Ectodermal cell (in vitro differentiated cells): ENCODE measurements around the gene SKIC3. TPM values are rescaled to one million over a fixed set of nuclear protein-coding genes. Genes with fewer than 3 reads are reported as not detected.

ENCODE experiments used
- H3K27ac ChIP-seq: 2 replicates; pipeline ENCODE4 v1.7.0; 2013; ENCODE audit warnings: mild to moderate bottlenecking, low read depth, low read length; ENCODE audit not compliant: insufficient read depth, poor library complexity, severe bottlenecking
- H3K27me3 ChIP-seq: 2 replicates; pipeline ENCODE4 v1.7.0; 2013; ENCODE audit warnings: mild to moderate bottlenecking, low read length; ENCODE audit not compliant: insufficient read depth, control insufficient read depth, poor library complexity, severe bottlenecking
- H3K36me3 ChIP-seq: one replicate; pipeline ENCODE4 v1.7.0; 2013; ENCODE audit warnings: low read length; ENCODE audit not compliant: control insufficient read depth, insufficient read depth
- H3K4me1 ChIP-seq: one replicate; pipeline ENCODE4 v1.7.0; 2013; ENCODE audit warnings: low read length; ENCODE audit not compliant: control insufficient read depth, insufficient read depth
- H3K4me3 ChIP-seq: 2 replicates; pipeline ENCODE4 v1.7.0; 2013; ENCODE audit warnings: low read depth, low read length, control low read depth; ENCODE audit not compliant: insufficient read depth
- H3K9me3 ChIP-seq: 2 replicates; pipeline ENCODE4 v1.7.0; 2013; ENCODE audit warnings: mild to moderate bottlenecking, low read length, moderate library complexity; ENCODE audit not compliant: control insufficient read depth
- WGBS, 2 experiments: methylation state at CpG; one replicate each; pipeline ENCODE4 v1.1.7; 2013; ENCODE audit warnings: missing lambda C conversion rate in 2 of 2; 5-methylcytosine and 5-hydroxymethylcytosine counted together
- polyA plus RNA-seq, 4 experiments: library from polyadenylated mRNA; stranded (reverse); fragments of 50-300 nt; gene quantifications; one replicate each; pipeline ENCODE4 v1.2.3, GENCODE V29; 2013

The SKIC3 gene
- 72.5 TPM for polyA plus RNA-seq (2013, experiment 1 of 4)
- polyA plus RNA-seq (2013, experiment 2 of 4) = 78.1 TPM
- polyA plus RNA-seq (2013, experiment 3 of 4) = 63.8 TPM
- 68.0 TPM for polyA plus RNA-seq (2013, experiment 4 of 4)

DNA sequence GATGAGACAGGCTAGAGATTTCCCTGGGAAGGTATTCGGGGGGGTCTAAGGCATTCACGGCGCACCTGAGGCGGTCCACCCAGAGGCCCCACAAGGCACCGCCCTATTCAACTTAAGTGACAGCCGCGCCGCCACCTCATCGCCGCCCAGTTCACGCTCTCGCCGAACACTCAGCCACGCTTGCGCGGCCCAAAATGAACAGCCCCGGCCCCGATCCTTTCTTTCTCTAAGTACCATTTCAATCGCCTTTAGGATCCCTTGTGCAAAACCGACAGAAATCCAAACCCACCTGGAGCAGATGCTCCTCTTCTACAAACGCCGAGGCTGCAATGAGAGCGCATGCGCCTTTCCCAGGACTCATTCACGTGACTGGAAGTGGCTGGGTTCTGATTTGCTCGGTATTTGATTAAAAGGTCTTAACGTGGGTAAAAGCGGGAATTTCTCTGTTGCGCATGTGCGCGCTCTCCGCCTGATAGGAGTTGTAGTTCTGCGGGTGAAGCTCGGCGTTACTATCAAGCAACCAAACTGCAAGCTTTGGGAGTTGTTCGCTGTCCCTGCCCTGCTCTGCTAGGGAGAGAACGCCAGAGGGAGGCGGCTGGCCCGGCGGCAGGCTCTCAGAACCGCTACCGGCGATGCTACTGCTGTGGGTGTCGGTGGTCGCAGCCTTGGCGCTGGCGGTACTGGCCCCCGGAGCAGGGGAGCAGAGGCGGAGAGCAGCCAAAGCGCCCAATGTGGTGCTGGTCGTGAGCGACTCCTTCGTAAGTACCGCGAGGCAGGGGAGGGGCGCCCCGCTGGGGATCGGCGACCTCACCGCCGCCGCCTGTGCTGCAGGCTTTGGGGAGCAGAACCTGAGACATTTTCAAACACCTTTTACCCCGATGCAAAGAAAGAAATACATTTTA is at the start of gene SKIC3, which contains the start of gene ARSK:
TSS of gene SKIC3 (minus strand) at position 331 of the 902 bp plus-strand sequence. CDS start 7,827 bp downstream, outside the sequence.
TSS of gene ARSK (plus strand) at position 455 of the 902 bp plus-strand sequence. CDS start at position 633, 178 bp downstream.
- peaks cover 9% of the 10 kb centered on the region for H3K4me1 ChIP-seq
- H3K36me3 ChIP-seq = no peaks in the 10 kb centered on the region
- WGBS, 2 experiments = 0% methylated on average over 63 of the region's 63 CpGs
- no peaks in the 10 kb centered on the region for H3K27me3 ChIP-seq
- H3K9me3 ChIP-seq = no peaks in the 10 kb centered on the region
- peak within 1 kb of the TSS; percentile 80 for H3K27ac ChIP-seq
- H3K4me3 ChIP-seq = peak within 1 kb of the TSS; percentile 58

GRCh38 chr5:95600557-95600956 is 45.8 kb upstream of the SKIC3 start:
- Histone ChIP-seq H3K36me3 (no peaks in the 10 kb centered on the region), H3K9me3 (no peaks in the 10 kb centered on the region), H3K4me1 (no peaks in the 10 kb centered on the region), H3K27me3 (no peaks in the 10 kb centered on the region), H3K27ac (no peak overlapping the region), H3K4me3 (no peak overlapping the region)
- WGBS, 2 experiments = 67 to 94% methylated on average over 1 of the region's 1 CpG

GRCh38 chr5:95599252-95599651 is 44.5 kb upstream of the SKIC3 start:
- H3K27me3 ChIP-seq = no peaks in the 10 kb centered on the region
- 81 to 89% methylated on average over 1 of the region's 1 CpG for WGBS, 2 experiments
- no peaks in the 10 kb centered on the region for H3K9me3 ChIP-seq
- no peaks in the 10 kb centered on the region for H3K4me1 ChIP-seq
- H3K36me3 ChIP-seq = no peaks in the 10 kb centered on the region
- no peak overlapping the region for H3K4me3 ChIP-seq
- H3K27ac ChIP-seq = no peak overlapping the region

DNA sequence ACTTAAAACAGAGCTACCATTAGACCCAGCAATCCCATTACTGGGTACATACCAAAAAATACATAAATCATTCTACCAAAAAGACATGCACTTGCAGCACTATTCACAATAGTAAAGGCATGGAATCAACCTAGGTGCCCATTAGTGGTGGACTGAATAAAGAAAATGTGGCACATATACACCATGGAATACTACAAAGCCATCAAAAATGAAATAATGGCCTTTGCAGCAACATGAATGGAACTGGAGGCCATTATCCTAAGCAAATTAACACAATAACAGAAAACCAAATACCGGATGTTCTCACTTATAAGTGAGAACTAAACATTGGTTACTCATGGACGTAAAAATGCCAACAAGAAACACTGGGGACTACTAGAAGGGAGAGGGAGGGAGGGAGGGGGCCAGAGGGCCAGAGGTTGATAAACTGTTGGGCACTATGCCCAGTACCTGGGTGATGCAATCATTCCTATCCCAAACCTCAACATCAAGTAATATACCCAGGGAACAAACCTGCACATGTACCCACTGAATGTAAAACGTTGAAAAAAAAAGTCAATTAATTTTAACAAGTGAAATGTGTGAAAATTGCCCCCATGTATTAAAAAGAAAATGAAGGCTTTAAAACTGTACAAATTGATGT is 40.6 kb upstream of the SKIC3 start:
- no peak overlapping the region for H3K27ac ChIP-seq
- no peaks in the 10 kb centered on the region for H3K4me1 ChIP-seq
- H3K27me3 ChIP-seq = no peaks in the 10 kb centered on the region
- H3K9me3 ChIP-seq = no peaks in the 10 kb centered on the region
- no peak overlapping the region for H3K4me3 ChIP-seq
- no peaks in the 10 kb centered on the region for H3K36me3 ChIP-seq
- 88 to 97% methylated on average over 2 to 3 of the region's 3 CpGs for WGBS, 2 experiments

DNA sequence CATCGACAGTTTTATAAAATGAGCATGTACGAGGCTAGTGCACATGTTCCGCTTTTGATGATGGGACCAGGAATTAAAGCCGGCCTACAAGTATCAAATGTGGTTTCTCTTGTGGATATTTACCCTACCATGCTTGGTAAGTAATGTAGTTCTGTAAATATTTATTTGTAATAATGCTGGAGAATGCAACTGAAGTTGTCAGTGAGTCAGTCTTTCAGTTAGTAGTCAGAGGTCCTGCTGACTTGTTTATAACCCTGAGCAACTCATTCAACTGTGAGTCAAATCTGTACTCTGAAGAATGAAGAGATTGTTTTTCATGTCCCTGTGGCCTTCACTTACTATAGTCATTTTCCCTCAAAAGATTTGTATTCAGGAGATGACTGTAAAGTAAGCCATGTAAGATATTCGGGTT is 36.7 kb upstream of the SKIC3 start:
- WGBS, 2 experiments = 97 to 98% methylated on average over 4 to 5 of the region's 5 CpGs
- Histone ChIP-seq H3K9me3 (no peaks in the 10 kb centered on the region), H3K4me1 (peaks cover 3% of the 10 kb centered on the region), H3K4me3 (no peak overlapping the region), H3K27ac (no peak overlapping the region), H3K36me3 (no peaks in the 10 kb centered on the region), H3K27me3 (no peaks in the 10 kb centered on the region)

DNA sequence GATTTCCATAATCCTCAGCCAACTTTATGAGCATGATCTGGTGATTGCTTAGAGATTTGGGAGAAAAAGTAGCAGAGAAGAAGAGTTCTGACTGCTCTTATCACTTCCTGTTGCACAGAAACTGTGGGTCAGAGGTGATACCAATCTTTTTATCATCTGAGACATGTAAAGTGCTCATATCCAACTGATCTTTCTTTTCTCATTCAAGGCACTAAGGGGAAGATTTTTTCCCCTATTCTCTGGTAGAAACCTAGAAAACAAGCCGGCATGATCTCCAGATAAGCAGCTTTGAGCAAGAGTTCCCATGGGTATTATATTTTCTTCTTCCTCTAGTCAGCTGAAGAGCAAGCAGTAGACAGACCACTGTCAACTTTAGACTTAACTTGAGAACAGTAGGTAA is 36.1 kb upstream of the SKIC3 start:
- H3K4me3 ChIP-seq = no peak overlapping the region
- H3K27ac ChIP-seq = no peak overlapping the region
- WGBS, 2 experiments = 100% methylated on average over 1 of the region's 1 CpG

GRCh38 chr5:95583992-95584391 is 29.2 kb upstream of the SKIC3 start:
- no peaks in the 10 kb centered on the region for H3K4me1 ChIP-seq
- H3K9me3 ChIP-seq = no peaks in the 10 kb centered on the region
- no peak overlapping the region for H3K4me3 ChIP-seq
- H3K27ac ChIP-seq = no peak overlapping the region
- 96 to 100% methylated on average over 1 of the region's 1 CpG for WGBS, 2 experiments
- H3K36me3 ChIP-seq = no peaks in the 10 kb centered on the region
- H3K27me3 ChIP-seq = no peaks in the 10 kb centered on the region

More for the DNA sequence above, 36.1 kb upstream of the SKIC3 start:
- Histone ChIP-seq H3K4me1 (peaks cover 3% of the 10 kb centered on the region), H3K9me3 (no peaks in the 10 kb centered on the region), H3K36me3 (no peaks in the 10 kb centered on the region), H3K27me3 (no peaks in the 10 kb centered on the region)

DNA sequence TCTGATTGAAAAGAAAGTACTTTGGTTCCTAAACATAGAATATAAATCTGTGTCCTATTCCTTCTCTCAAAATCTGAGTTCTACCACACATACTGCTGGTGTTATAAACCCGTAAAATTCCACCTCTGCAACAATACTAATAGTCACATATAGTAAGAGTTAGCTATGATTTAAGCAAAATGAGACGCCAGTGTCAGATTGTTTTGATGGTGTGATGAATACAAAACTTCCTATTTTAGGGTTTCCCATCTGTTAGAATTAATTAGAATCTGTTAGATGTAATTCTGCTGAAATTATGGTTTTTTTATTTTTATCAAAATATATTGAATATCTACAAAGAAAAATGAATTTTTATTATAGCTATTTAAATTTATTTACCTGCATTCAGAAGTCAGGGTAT is 26.8 kb upstream of the SKIC3 start:
- Histone ChIP-seq H3K9me3 (no peaks in the 10 kb centered on the region), H3K4me3 (no peak overlapping the region), H3K4me1 (no peaks in the 10 kb centered on the region), H3K27me3 (no peaks in the 10 kb centered on the region), H3K27ac (no peak overlapping the region), H3K36me3 (no peaks in the 10 kb centered on the region)
- WGBS, 2 experiments = 92% methylated on average over 2 of the region's 2 CpGs; no CpG with 5 or more reads in 1 of the 2 experiments

DNA sequence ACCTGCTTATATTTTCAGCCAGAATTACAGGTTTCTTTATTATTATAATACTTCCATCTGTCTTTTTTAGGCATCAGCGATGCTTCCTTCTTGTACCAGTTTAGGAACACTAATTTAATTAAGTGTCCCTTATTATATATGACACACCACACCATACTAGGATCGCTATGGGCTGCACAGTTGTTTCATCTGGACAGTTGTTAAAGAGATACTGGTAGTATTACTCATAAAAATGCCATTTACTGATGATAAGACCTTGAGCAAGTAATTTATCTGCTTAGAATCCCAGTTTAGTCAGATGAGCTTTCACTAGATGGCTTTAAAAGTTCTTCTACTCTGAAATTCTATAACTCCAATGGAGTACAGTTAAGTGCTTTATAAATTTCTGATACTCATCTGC is 17.2 kb upstream of the SKIC3 start:
- Histone ChIP-seq H3K4me3 (no peak overlapping the region), H3K9me3 (no peaks in the 10 kb centered on the region), H3K27me3 (no peaks in the 10 kb centered on the region), H3K36me3 (peaks cover 4% of the 10 kb centered on the region), H3K4me1 (no peaks in the 10 kb centered on the region), H3K27ac (no peak overlapping the region)
- whole genome bisulfite sequencing, 2 experiments = 86% methylated on average over 2 of the region's 2 CpGs; no CpG with 5 or more reads in 1 of the 2 experiments
